GM18505 (cell line): ENCODE measurements around the gene SLC25A13.

Experiments
- ATAC-seq: cut with Tn5 transposase; IDR thresholded peaks from one replicate; pipeline ENCODE4 v1.9.1; 2021; ENCODE audit not compliant: unreplicated experiment
- POLR2A ChIP-seq: IDR thresholded peaks from 4 replicates; pipeline ENCODE4 v1.6.1; 2011; ENCODE audit warnings: borderline replicate concordance; ENCODE audit not compliant: insufficient read depth, insufficient read length; ENCODE audit errors: extremely low read depth

SLC25A13 gene

GRCh38 chr7:96287559-96287958, 34.3 kb downstream of the SLC25A13 start:
- ATAC-seq, result no peak
- TF ChIP-seq POLR2A, result no peak

- no peak for TF ChIP-seq POLR2A
- ATAC-seq, result peak; percentile 40
Measured at GRCh38 chr7:96287132-96287531, 34.8 kb downstream of the SLC25A13 start.

GRCh38 chr7:96285579-96285978, 36.3 kb downstream of the SLC25A13 start:
- peak; percentile 60 for ATAC-seq
- TF ChIP-seq POLR2A, result no peak

GRCh38 chr7:96284835-96285234, 37.1 kb downstream of the SLC25A13 start:
- no peak for TF ChIP-seq POLR2A
- ATAC-seq, result peak; percentile 58

GRCh38 chr7:96284240-96284639, 37.7 kb downstream of the SLC25A13 start:
- TF ChIP-seq POLR2A, result no peak
- no peak for ATAC-seq

GRCh38 chr7:96282835-96283234, 39.1 kb downstream of the SLC25A13 start:
- no peak for ATAC-seq
- no peak for TF ChIP-seq POLR2A

- no peak for TF ChIP-seq POLR2A
- ATAC-seq, result no peak
Measured at GRCh38 chr7:96277921-96278320, 44.0 kb downstream of the SLC25A13 start.

GRCh38 chr7:96276019-96276418, 45.9 kb downstream of the SLC25A13 start:
- no peak for TF ChIP-seq POLR2A
- ATAC-seq, result no peak

GRCh38 chr7:96273716-96274115, 48.2 kb downstream of the SLC25A13 start:
- ATAC-seq, result no peak
- TF ChIP-seq POLR2A, result no peak

GRCh38 chr7:96269246-96269994, 52.5 kb downstream of the SLC25A13 start:
- ATAC-seq, result no peak
- no peak for TF ChIP-seq POLR2A

- ATAC-seq, result no peak
- no peak for TF ChIP-seq POLR2A
Measured at GRCh38 chr7:96266580-96266979, 55.3 kb downstream of the SLC25A13 start.

- no peak for ATAC-seq
- TF ChIP-seq POLR2A, result no peak
Measured at GRCh38 chr7:96266015-96266414, 55.9 kb downstream of the SLC25A13 start.

GRCh38 chr7:96253964-96254363, 67.9 kb downstream of the SLC25A13 start:
- TF ChIP-seq POLR2A, result no peak
- ATAC-seq, result no peak

- ATAC-seq, result no peak
Measured at GRCh38 chr7:96253441-96253840, 68.5 kb downstream of the SLC25A13 start.

More at GRCh38 chr7:96253441-96253840, 68.5 kb downstream of the SLC25A13 start:
- TF ChIP-seq POLR2A, result no peak
